Upper lobe of right lung (tissue), 1 donor: Measurements from ENCODE around the gene TAS2R8. TPM values are rescaled to one million over a fixed set of nuclear protein-coding genes. Genes with fewer than 3 reads are reported as not detected.

Experiments
- ATAC-seq: fragments of 200-7000 bp; cut with Tn5 transposase; one replicate; pipeline ENCODE4 v1.9.1; 2020; ENCODE audit warnings: mild to moderate bottlenecking, moderate library complexity
- DNase-seq: peaks from one replicate; pipeline ENCODE4 v3.0.0-alpha.2; 2020
- H3K27ac ChIP-seq: fragments of 200-600 bp; one replicate; pipeline ENCODE4 v1.8.0; 2022
- H3K27me3 ChIP-seq: fragments of 200-600 bp; one replicate; pipeline ENCODE4 v1.8.0; 2022; ENCODE audit warnings: mild to moderate bottlenecking
- H3K36me3 ChIP-seq: fragments of 200-600 bp; one replicate; pipeline ENCODE4 v1.8.0; 2022
- H3K4me1 ChIP-seq: fragments of 200-600 bp; one replicate; pipeline ENCODE4 v1.8.0; 2022
- H3K4me3 ChIP-seq: fragments of 200-600 bp; one replicate; pipeline ENCODE4 v1.8.0; 2022; ENCODE audit warnings: mild to moderate bottlenecking
- H3K9me3 ChIP-seq: fragments of 200-600 bp; one replicate; pipeline ENCODE4 v1.8.0; 2022
- CTCF ChIP-seq: fragments of 200-600 bp; IDR thresholded peaks from one replicate; pipeline ENCODE4 v1.8.0; 2022; ENCODE audit warnings: antibody characterized with exemption
- intact Hi-C: fragments of 100-400 bp; cut with DNase I; formaldehyde crosslinking; loops from one replicate; pipeline ENCODE4 v1.11.0; 2022
- total RNA-seq: library from RNA; stranded (reverse); fragmentation: NEBNext Ultra II Directional; extraction: Animal tissue kit (Norgen Biotek cat#: 25700); gene quantifications from one replicate; pipeline ENCODE4 v1.2.1, GENCODE V29; 2021
- donor health status: DM: no; HTN: yes; CAD: no; lungs with severe emphysema.

The TAS2R8 gene
- total RNA-seq, 1 donor from 2014 or later, result not detected

DNA sequence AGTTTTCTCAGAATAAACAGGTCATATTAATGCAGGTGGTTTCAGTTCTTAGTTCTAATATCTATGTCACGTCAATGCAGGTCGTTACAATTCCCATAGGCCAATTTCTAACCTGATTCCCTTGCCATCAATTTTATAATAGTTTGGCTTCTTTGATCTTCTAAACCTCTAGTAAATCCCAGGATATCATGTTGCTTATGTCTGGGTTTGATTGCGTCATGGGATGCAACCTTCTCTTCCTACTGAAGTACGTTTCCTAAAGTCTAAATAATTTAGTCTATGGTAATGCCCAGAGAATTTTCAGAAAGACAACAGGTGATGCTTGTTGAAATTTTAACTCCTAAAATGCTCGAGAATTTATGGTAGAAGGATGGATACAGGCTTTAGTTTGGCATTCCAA lies 23.8 kb downstream of the TAS2R8 start:
- no peak for TF ChIP-seq CTCF
- Histone ChIP-seq H3K36me3 (no peaks in the 10 kb centered on the region), H3K4me3 (no peak overlapping the region), H3K27ac (no peak overlapping the region), H3K9me3 (no peaks in the 10 kb centered on the region), H3K4me1 (no peaks in the 10 kb centered on the region), H3K27me3 (no peaks in the 10 kb centered on the region)
- DNase-seq (no peak), ATAC-seq (no peak)
- intact Hi-C loops, result no loop called here

DNA sequence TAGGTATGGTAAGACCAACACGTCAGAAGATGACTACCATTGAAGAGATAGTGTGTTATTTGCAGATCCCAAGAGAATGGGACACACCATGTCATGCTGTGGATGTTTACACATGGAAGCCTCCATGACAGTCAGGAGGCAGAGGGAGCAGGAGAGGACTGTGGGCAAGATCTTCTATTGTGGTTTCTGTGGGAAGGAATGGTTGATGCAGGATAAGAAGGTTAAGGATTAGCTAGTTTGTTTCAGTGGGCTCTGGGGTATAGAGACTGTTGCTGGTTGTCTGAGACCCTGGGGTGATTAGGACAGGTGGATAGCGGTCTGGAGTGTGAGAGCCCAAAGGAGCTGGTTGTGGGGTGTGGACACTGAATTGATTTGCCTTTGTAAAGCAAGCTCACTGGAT lies 28.0 kb downstream of the TAS2R8 start:
- DNase-seq, result no peak
- H3K4me1 ChIP-seq, result no peaks in the 10 kb centered on the region
- no peaks in the 10 kb centered on the region for H3K27me3 ChIP-seq
- no peaks in the 10 kb centered on the region for H3K36me3 ChIP-seq
- no peak for TF ChIP-seq CTCF
- no peak overlapping the region for H3K27ac ChIP-seq
- H3K4me3 ChIP-seq, result no peak overlapping the region
- intact Hi-C loops, result no loop called here
- no peak for ATAC-seq
- no peaks in the 10 kb centered on the region for H3K9me3 ChIP-seq

DNA sequence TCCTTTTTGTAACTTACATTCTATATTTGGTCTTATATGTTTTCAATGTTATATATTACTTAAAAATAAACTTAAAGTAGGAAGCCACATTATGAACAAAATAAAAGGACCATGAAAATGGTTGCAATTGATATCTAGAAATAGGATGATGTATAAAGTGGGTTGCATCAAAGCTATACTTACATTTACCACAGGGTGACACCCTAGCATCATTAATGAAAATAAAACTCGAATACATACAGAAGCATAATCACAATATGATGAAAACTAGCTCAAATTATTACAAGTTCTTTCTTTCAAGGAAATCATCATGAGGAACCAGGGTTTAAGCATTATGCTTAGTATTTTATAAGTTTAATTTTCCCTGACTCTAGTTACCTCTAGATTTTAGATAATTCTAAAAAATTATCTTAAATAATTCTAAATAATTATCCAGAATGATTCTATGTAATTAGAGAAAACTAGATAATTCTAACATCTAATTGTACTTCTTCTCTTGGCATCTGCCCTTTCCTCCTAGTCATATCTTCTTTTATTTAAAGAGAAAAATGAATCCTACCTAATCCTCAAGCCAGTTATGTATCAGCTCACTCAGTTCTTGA lies 35.9 kb downstream of the TAS2R8 start:
- H3K36me3 ChIP-seq, result no peaks in the 10 kb centered on the region
- H3K9me3 ChIP-seq, result no peaks in the 10 kb centered on the region
- H3K4me3 ChIP-seq, result no peak overlapping the region
- ATAC-seq, result peak; percentile 48
- peak; percentile 65 for TF ChIP-seq CTCF
- H3K4me1 ChIP-seq, result no peaks in the 10 kb centered on the region
- intact Hi-C loops, result no loop called here
- peaks cover 19% of the 10 kb centered on the region for H3K27me3 ChIP-seq
- no peak overlapping the region for H3K27ac ChIP-seq
- no peak for DNase-seq

GRCh38 chr12:10759657-10760056 lies 47.4 kb downstream of the TAS2R8 start:
- ATAC-seq (no peak), DNase-seq (no peak)
- no peak overlapping the region for H3K4me3 ChIP-seq
- intact Hi-C loops, result loop anchor here (10.0 kb wide), 1 partner anchor 725 kb away; no protein-coding TSS in a partner anchor
- no peaks in the 10 kb centered on the region for H3K36me3 ChIP-seq
- H3K27me3 ChIP-seq, result no peaks in the 10 kb centered on the region
- no peaks in the 10 kb centered on the region for H3K9me3 ChIP-seq
- H3K4me1 ChIP-seq, result no peaks in the 10 kb centered on the region
- H3K27ac ChIP-seq, result no peak overlapping the region
- no peak for TF ChIP-seq CTCF

DNA sequence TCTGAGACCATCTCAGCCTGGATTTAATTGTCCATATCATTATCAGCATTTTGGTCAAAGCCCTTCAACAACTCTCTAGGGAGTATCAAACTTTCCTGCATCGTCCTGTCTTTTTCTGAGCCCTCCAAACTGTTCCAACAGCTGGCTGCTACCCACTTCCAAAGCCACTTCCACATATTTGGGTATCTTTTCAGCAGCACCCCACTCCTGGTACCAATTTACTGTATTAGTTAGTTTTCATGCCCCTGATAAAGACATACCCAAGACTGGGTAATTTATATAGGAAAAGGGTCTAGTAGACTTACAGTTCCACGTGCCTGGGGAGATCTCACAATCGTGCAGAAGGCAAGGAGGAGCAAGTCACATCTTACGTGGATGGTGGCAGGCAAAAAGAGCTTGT lies 50.9 kb downstream of the TAS2R8 start:
- H3K9me3 ChIP-seq, result no peaks in the 10 kb centered on the region
- ATAC-seq, result no peak
- H3K27me3 ChIP-seq, result no peaks in the 10 kb centered on the region
- no peaks in the 10 kb centered on the region for H3K4me1 ChIP-seq
- no peak for TF ChIP-seq CTCF
- no peak for DNase-seq
- intact Hi-C loops, result no loop called here
- no peak overlapping the region for H3K27ac ChIP-seq
- H3K36me3 ChIP-seq, result no peaks in the 10 kb centered on the region
- H3K4me3 ChIP-seq, result no peak overlapping the region

Other genes starting within 250 kb of the TAS2R8 start
- gene MAGOHB, start 193.7 kb downstream of the TAS2R8 start, total RNA-seq, result 21.3 TPM
- gene STYK1, start 133.2 kb downstream of the TAS2R8 start, total RNA-seq, result 0.93 TPM
- gene YBX3, start 84.0 kb downstream of the TAS2R8 start, total RNA-seq, result 292 TPM
- not detected for gene TAS2R7, start 4.7 kb downstream of the TAS2R8 start, total RNA-seq
- gene TAS2R9, start 2.9 kb upstream of the TAS2R8 start, total RNA-seq, result not detected
- gene TAS2R10, start 19.1 kb upstream of the TAS2R8 start, total RNA-seq, result not detected
- gene PRR4, start 42.2 kb upstream of the TAS2R8 start, total RNA-seq, result 1.7 TPM
- 7.8 TPM for gene PRH1, start 77.0 kb upstream of the TAS2R8 start, total RNA-seq
- 1.3 TPM for gene TAS2R13, start 102.3 kb upstream of the TAS2R8 start, total RNA-seq
- not detected for gene PRH2, start 122.0 kb upstream of the TAS2R8 start, total RNA-seq
- gene TAS2R14, start 132.0 kb upstream of the TAS2R8 start, total RNA-seq, result 2.5 TPM
- gene TAS2R50, start 179.6 kb upstream of the TAS2R8 start, total RNA-seq, result 0.55 TPM
- 1.2 TPM for gene TAS2R20, start 191.0 kb upstream of the TAS2R8 start, total RNA-seq
- 3.2 TPM for gene TAS2R19, start 215.3 kb upstream of the TAS2R8 start, total RNA-seq
- gene TAS2R31, start 224.1 kb upstream of the TAS2R8 start, total RNA-seq, result 3.0 TPM